Mesothelial cell of epicardium (in vitro differentiated cells): ENCODE results near the gene WASHC1. TPM values are rescaled to one million over a fixed set of nuclear protein-coding genes. Genes with fewer than 3 reads are reported as not detected.
"Not testable (repeated sequence)": the region's sequence is repeated elsewhere in the genome, so short reads cannot be mapped to it uniquely, and the experiment has no call there.

Experiments used
- DNase-seq, 2 experiments: peaks; one replicate each; pipeline ENCODE4 v3.0.0; 2021; ENCODE audit warnings: low spot score in 2 of 2; ENCODE audit not compliant: unreplicated experiment in 2 of 2
- H3K27ac Mint-ChIP-seq: 2 replicates; pipeline ENCODE4 v1.8.0; 2021; ENCODE audit warnings: mixed read lengths
- H3K27me3 Mint-ChIP-seq: 2 replicates; pipeline ENCODE4 v1.8.0; 2021; ENCODE audit warnings: low read depth, mixed read lengths
- H3K36me3 Mint-ChIP-seq: 2 replicates; pipeline ENCODE4 v1.8.0; 2021; ENCODE audit warnings: mixed read lengths
- H3K4me1 Mint-ChIP-seq: 2 replicates; pipeline ENCODE4 v1.8.0; 2021; ENCODE audit warnings: mixed read lengths
- H3K4me3 Mint-ChIP-seq: 2 replicates; pipeline ENCODE4 v1.8.0; 2021; ENCODE audit warnings: mild to moderate bottlenecking, moderate library complexity, mixed read lengths
- H3K9me3 Mint-ChIP-seq: 2 replicates; pipeline ENCODE4 v1.8.0; 2021; ENCODE audit warnings: mixed read lengths
- total RNA-seq: library from RNA; stranded (reverse); gene quantifications from 3 replicates; pipeline ENCODE4 v1.2.1, GENCODE V29; 2021

Gene WASHC1
- 24.7 to 26.4 TPM (median 26.4 TPM) in 3 replicates for total RNA-seq

DNA sequence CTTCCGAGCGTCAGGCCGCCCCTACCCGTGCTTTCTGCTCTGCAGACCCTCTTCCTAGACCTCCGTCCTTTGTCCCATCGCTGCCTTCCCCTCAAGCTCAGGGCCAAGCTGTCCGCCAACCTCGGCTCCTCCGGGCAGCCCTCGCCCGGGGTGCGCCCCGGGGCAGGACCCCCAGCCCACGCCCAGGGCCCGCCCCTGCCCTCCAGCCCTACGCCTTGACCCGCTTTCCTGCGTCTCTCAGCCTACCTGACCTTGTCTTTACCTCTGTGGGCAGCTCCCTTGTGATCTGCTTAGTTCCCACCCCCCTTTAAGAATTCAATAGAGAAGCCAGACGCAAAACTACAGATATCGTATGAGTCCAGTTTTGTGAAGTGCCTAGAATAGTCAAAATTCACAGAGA lies at the start of gene WASHC1:
TSS of gene WASHC1 (minus strand) at position 101 of the 400 bp plus-strand sequence. CDS start 4,457 bp downstream, outside the sequence.
- not testable (repeated sequence) for H3K27ac Mint-ChIP-seq, H3K9me3 Mint-ChIP-seq, H3K4me3 Mint-ChIP-seq, H3K36me3 Mint-ChIP-seq, H3K27me3 Mint-ChIP-seq, H3K4me1 Mint-ChIP-seq, DNase-seq

DNA sequence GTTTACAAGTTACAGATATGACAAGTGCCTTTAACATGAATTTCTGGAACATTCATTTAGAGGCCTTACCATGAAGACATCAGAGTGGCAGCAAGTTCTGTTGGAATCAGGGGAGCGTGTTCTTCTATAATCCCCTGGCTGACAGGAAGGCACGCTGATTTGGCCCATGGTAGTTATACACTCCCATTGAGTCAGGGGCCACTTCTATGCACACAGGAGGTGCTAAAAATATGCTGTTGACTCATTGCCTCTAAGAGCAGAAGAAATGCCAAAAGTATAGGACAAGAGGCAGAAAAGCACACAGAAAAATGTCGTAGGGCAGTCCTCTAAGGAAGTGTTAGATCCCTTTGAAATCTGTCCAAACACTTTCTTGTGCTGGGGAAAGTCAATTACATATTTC lies 49.1 kb upstream of the WASHC1 start:
- H3K4me3 Mint-ChIP-seq, H3K27ac Mint-ChIP-seq, DNase-seq, H3K9me3 Mint-ChIP-seq, H3K36me3 Mint-ChIP-seq, H3K4me1 Mint-ChIP-seq: not testable (repeated sequence)
- peaks cover 44% of the 10 kb centered on the region for H3K27me3 Mint-ChIP-seq

- H3K9me3 Mint-ChIP-seq, H3K27ac Mint-ChIP-seq, H3K4me1 Mint-ChIP-seq, H3K36me3 Mint-ChIP-seq, H3K4me3 Mint-ChIP-seq, DNase-seq: not testable (repeated sequence)
- peaks cover 47% of the 10 kb centered on the region for H3K27me3 Mint-ChIP-seq
Observed at GRCh38 chr9:76389-76788, 47.1 kb upstream of the WASHC1 start.

DNA sequence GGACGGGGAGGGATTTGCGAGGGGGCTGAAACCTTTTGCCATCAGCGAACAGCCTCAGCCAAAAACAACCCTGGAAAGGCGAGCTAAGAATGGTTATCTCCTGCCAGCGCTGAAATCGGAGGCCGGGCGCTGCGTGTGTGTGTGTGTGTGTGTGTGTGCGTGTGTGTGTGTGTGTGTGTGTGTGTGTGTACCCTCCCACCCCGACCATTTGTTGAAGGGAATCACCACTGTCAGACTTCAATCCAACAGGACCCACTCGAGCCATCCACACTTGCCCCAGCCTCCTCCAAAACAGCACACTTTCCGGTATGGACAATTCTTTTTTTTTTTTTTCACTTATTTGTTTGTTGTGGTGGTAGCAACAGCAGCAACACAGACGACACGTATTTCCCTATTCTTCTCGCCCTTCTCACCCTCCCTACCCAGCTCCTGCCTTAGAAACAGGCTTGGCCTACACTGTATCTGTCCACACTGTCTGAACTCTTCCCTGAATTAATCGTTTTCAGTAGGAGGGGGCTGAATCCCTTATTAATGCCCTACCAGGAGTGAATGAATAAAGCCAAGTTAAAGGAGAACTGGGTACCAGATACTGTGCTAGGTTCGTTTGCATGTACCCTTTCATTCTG lies 44.8 kb upstream of the WASHC1 start:
- not testable (repeated sequence) for H3K27ac Mint-ChIP-seq, H3K9me3 Mint-ChIP-seq, DNase-seq, H3K36me3 Mint-ChIP-seq, H3K4me1 Mint-ChIP-seq
- H3K27me3 Mint-ChIP-seq, result peaks cover 39% of the 10 kb centered on the region
- peak overlapping the region; percentile 58 for H3K4me3 Mint-ChIP-seq

GRCh38 chr9:73076-73899 lies 44.0 kb upstream of the WASHC1 start:
- not testable (repeated sequence) for H3K9me3 Mint-ChIP-seq, H3K4me1 Mint-ChIP-seq, H3K27ac Mint-ChIP-seq, H3K36me3 Mint-ChIP-seq
- peak overlapping the region; percentile 58 for H3K4me3 Mint-ChIP-seq
- H3K27me3 Mint-ChIP-seq, result peaks cover 38% of the 10 kb centered on the region
- DNase-seq, result peak; percentile 24 to 50

DNA sequence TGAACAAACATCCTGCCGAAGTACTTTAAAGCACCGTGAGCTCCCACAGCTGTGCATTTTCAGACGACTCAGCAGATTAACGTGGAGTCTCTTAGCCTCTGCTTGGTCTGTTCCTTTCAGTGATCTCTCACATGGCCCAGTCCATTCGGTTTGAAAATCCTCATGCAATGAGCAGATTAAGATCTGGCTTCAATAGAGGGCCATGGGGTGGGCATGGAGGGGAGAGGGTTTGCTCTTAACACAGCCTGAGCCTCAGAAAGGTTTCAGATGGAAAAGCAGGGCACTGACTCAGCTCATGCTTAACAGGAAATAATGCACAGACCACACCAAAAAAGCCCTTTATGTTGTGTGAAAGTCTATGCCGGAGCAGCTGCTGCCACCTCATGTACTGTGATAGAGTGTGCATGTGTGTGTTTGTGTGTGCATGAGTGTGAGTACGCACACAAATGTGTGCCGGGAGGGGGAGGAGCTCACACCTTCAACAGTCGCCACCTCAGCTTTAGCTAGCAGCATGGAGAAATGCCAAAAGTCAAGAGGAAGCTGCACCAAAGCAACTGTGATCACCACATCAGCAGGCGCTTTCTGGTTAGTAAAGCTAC lies 33.9 kb upstream of the WASHC1 start:
- H3K27me3 Mint-ChIP-seq, result peaks cover 26% of the 10 kb centered on the region
- H3K27ac Mint-ChIP-seq, H3K4me3 Mint-ChIP-seq, DNase-seq, H3K36me3 Mint-ChIP-seq, H3K9me3 Mint-ChIP-seq, H3K4me1 Mint-ChIP-seq: not testable (repeated sequence)

GRCh38 chr9:52678-53077 lies 23.4 kb upstream of the WASHC1 start:
- H3K27me3 Mint-ChIP-seq, H3K27ac Mint-ChIP-seq, H3K4me3 Mint-ChIP-seq, H3K36me3 Mint-ChIP-seq, H3K4me1 Mint-ChIP-seq, DNase-seq, H3K9me3 Mint-ChIP-seq: not testable (repeated sequence)

GRCh38 chr9:48190-48842 lies 19.1 kb upstream of the WASHC1 start:
- not testable (repeated sequence) for H3K27me3 Mint-ChIP-seq, H3K4me1 Mint-ChIP-seq, H3K4me3 Mint-ChIP-seq, H3K27ac Mint-ChIP-seq, DNase-seq, H3K36me3 Mint-ChIP-seq, H3K9me3 Mint-ChIP-seq

- not testable (repeated sequence) for DNase-seq, H3K9me3 Mint-ChIP-seq, H3K36me3 Mint-ChIP-seq, H3K4me1 Mint-ChIP-seq, H3K4me3 Mint-ChIP-seq, H3K27ac Mint-ChIP-seq
- peaks cover 16% of the 10 kb centered on the region for H3K27me3 Mint-ChIP-seq
Observed at GRCh38 chr9:46639-47271, 17.5 kb upstream of the WASHC1 start.

DNA sequence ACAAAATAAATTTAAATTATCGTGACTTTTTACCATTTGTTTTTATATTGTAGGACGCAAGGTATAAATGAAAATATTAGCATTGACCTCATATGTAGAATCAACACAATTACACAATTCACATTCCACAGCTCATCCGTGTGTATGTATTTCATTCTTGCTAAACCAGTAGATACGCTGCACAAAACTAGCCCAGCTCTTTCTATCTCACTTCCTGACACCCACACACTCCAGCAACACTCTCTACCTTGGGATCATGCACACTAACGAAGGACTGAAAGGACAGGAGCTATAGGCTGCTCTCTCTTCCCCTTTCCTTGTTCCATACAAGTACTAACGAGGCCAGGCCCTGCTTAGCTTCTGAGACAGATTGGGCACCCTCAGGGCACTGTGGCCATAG lies 16.9 kb upstream of the WASHC1 start:
- H3K4me1 Mint-ChIP-seq, DNase-seq, H3K27ac Mint-ChIP-seq, H3K9me3 Mint-ChIP-seq, H3K4me3 Mint-ChIP-seq, H3K36me3 Mint-ChIP-seq: not testable (repeated sequence)
- H3K27me3 Mint-ChIP-seq, result peaks cover 18% of the 10 kb centered on the region

DNA sequence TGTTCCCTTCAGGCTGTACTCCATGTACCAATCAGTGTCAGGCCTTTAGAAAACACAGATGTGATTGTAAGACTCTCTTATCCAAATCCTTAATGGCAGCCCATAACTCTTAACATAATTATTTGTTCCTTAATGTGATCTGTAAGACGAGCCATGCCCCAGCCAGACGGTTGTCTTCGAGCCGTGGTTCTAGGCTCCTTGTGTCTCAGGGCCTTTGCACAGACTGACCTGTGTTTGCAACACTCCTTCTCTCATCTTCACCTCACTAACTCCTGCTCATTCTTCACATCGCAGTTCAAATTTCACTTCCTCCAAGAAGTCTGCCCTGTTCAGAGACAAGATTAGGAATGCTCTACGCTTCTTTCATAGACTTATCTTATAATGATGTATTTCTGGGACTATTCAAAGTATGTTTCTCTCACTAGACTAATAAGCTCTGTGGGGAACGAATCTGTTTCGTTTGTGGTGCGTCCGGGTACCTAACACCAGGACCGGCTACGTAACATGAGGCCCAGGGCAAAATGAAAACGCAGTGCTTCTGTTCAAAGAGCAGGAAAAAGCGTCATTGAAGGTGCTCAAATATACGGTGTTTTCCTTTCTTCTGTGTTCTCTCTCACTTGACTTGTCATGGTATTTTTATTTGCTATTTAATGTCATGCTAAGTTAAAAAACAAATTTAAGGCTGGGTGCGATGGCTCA lies 16.1 kb upstream of the WASHC1 start:
- not testable (repeated sequence) for H3K27ac Mint-ChIP-seq, H3K9me3 Mint-ChIP-seq, H3K4me3 Mint-ChIP-seq, H3K36me3 Mint-ChIP-seq, DNase-seq, H3K4me1 Mint-ChIP-seq
- H3K27me3 Mint-ChIP-seq, result peaks cover 22% of the 10 kb centered on the region

GRCh38 chr9:44416-44815 lies 15.2 kb upstream of the WASHC1 start:
- not testable (repeated sequence) for H3K36me3 Mint-ChIP-seq, DNase-seq, H3K4me3 Mint-ChIP-seq, H3K9me3 Mint-ChIP-seq, H3K4me1 Mint-ChIP-seq, H3K27ac Mint-ChIP-seq
- peaks cover 26% of the 10 kb centered on the region for H3K27me3 Mint-ChIP-seq

- H3K27me3 Mint-ChIP-seq, result peaks cover 26% of the 10 kb centered on the region
- not testable (repeated sequence) for H3K27ac Mint-ChIP-seq, DNase-seq
Observed at GRCh38 chr9:43636-44035, 14.4 kb upstream of the WASHC1 start.

More at GRCh38 chr9:43636-44035, 14.4 kb upstream of the WASHC1 start:
- H3K9me3 Mint-ChIP-seq, H3K4me1 Mint-ChIP-seq, H3K36me3 Mint-ChIP-seq, H3K4me3 Mint-ChIP-seq: not testable (repeated sequence)
